Colonic mucosa (tissue), 4 donors: Measurements from ENCODE around the gene ZNF442. TPM values are rescaled to one million over a fixed set of nuclear protein-coding genes. Genes with fewer than 3 reads are reported as not detected.
"Not testable (repeated sequence)": the region's sequence is repeated elsewhere in the genome, so short reads cannot be mapped to it uniquely, and the experiment has no call there.

ENCODE experiments used
- DNase-seq: peaks from one replicate; pipeline ENCODE4 v3.0.0-alpha.2; 2020
- H3K27ac ChIP-seq: fragments of 200-600 bp; one replicate; pipeline ENCODE4 v1.8.0; 2021
- H3K27me3 ChIP-seq: fragments of 200-600 bp; one replicate; pipeline ENCODE4 v1.8.0; 2021
- H3K36me3 ChIP-seq: fragments of 200-600 bp; one replicate; pipeline ENCODE4 v1.8.0; 2021
- H3K4me1 ChIP-seq: fragments of 200-600 bp; one replicate; pipeline ENCODE4 v1.8.0; 2021; ENCODE audit warnings: mild to moderate bottlenecking
- H3K4me3 ChIP-seq: fragments of 200-600 bp; one replicate; pipeline ENCODE4 v1.8.0; 2021
- H3K9ac ChIP-seq, 2 donors: one replicate each; pipeline ENCODE4 v1.7.0; 2013; ENCODE audit warnings: control low read depth in 2 of 2, low read depth in 2 of 2, low read length in 2 of 2
- H3K9me3 ChIP-seq: fragments of 200-600 bp; one replicate; pipeline ENCODE4 v1.8.0; 2021
- intact Hi-C: fragments of 100-400 bp; cut with DNase I; formaldehyde crosslinking; loops from one replicate; pipeline ENCODE4 v1.14.1; 2022
- total RNA-seq, 2 donors: library from RNA; stranded (reverse); fragmentation: NEBNext Ultra II Directional in 1 of 2; extraction: Animal tissue kit (Norgen Biotek cat#: 25700) in 1 of 2; gene quantifications; one replicate each; pipeline ENCODE4 v1.2.1, GENCODE V29; 2021
- TF ChIP-seq, protein P1 (sequence below): fragments of 200-600 bp; IDR thresholded peaks from one replicate; pipeline ENCODE4 v1.8.0; 2022; ENCODE audit warnings: antibody characterized with exemption, mild to moderate bottlenecking
- donor health status: healthy.
- donor health status: DM: no; HTN: no; CAD: no.
- donor health status: DM: no; HTN: no; CAD: no.

The ZNF442 gene
- total RNA-seq, 2 donors from 2014 or later = 1.6 to 3.2 TPM

DNA sequence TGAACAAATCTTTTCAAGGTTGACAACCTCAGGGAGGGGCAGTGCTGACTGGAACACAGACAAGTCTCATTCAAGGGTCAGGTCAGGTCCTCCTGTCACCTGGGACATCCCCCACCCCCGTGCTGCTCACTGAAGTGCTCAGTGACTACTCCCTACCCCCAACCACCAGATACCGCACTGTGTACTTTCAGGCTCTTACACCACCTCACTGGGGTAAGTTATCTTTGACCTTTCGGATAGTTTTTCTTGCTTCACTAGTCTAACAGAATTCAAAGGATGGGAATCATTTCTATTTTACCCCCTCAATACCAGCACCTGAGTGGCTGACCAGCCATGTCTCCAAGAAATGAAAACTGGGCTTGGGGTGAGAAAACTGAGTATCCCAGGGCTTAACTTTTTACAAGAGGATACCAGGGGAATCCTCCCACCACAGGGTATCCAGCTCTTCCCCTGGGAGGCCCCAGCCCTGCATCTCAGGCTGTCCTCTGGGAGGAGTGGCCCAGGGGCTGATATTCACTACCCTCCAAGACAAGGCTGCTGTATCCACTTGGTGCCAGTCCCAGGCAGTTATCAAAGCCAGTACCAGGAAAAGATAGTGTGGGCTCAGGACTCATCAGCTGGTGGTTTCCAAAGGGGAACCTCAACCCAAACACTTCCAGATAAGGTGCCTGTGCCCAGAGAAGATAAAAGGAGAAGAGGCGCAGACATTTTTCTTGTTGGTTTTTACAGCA lies 34.1 kb downstream of the ZNF442 start:
- Histone ChIP-seq H3K36me3 (no peaks in the 10 kb centered on the region), H3K4me1 (peaks cover 4% of the 10 kb centered on the region), H3K9ac (no peak overlapping the region), H3K4me3 (no peak overlapping the region), H3K27me3 (no peaks in the 10 kb centered on the region), H3K27ac (no peak overlapping the region), H3K9me3 (no peaks in the 10 kb centered on the region)
- TF ChIP-seq, protein P1, sequence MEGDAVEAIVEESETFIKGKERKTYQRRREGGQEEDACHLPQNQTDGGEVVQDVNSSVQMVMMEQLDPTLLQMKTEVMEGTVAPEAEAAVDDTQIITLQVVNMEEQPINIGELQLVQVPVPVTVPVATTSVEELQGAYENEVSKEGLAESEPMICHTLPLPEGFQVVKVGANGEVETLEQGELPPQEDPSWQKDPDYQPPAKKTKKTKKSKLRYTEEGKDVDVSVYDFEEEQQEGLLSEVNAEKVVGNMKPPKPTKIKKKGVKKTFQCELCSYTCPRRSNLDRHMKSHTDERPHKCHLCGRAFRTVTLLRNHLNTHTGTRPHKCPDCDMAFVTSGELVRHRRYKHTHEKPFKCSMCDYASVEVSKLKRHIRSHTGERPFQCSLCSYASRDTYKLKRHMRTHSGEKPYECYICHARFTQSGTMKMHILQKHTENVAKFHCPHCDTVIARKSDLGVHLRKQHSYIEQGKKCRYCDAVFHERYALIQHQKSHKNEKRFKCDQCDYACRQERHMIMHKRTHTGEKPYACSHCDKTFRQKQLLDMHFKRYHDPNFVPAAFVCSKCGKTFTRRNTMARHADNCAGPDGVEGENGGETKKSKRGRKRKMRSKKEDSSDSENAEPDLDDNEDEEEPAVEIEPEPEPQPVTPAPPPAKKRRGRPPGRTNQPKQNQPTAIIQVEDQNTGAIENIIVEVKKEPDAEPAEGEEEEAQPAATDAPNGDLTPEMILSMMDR = no peak
- no peak for DNase-seq
- intact Hi-C loops = no loop called here

DNA sequence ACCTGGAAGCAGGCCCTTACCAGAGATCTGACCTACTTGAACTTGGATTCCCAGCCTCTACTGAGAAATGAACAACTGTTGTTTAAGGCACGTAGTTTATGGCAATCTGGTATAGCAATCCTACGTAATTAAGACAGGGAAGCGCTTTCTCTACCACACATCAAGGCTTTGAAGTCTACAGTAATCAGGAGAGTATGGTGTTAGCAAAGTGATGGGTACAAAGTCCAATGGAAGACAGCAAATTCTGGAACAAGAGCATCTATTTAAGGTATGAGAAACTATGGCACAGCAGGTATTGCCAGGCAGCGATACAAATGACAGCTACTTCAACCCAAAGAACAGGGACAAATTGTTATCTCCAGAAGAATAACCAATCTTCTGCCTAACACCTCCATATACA lies 35.1 kb downstream of the ZNF442 start:
- no peak overlapping the region for H3K27ac ChIP-seq

DNA sequence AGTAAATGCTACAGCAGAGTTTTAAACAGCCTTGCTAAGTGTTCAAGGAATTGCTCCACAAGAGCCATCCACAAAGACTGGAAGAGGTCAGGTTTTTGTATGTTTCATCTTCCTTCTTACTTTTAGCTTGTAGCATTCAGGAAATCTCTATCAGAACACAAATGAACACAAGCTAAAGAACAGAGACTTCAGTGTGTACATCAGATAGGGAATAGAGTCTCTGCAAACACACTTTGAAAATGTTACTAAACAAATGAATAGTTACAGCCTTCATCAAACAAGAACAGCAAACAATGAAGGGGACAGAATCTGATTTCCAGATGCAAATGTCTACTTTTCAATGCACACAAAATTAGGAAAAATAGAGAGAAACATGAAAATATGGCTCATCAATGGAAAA lies 39.8 kb downstream of the ZNF442 start:
- H3K9ac ChIP-seq = no peak overlapping the region
- DNase-seq = no peak
- no peaks in the 10 kb centered on the region for H3K9me3 ChIP-seq
- H3K36me3 ChIP-seq = no peaks in the 10 kb centered on the region
- H3K4me1 ChIP-seq = no peaks in the 10 kb centered on the region
- H3K27ac ChIP-seq = no peak overlapping the region
- no peak overlapping the region for H3K4me3 ChIP-seq
- TF ChIP-seq, protein P1 = no peak
- intact Hi-C loops = no loop called here
- no peaks in the 10 kb centered on the region for H3K27me3 ChIP-seq

More for the DNA sequence above, 35.1 kb downstream of the ZNF442 start:
- intact Hi-C loops = no loop called here
- no peak overlapping the region for H3K4me3 ChIP-seq
- H3K9ac ChIP-seq = no peak overlapping the region
- TF ChIP-seq, protein P1 = no peak
- DNase-seq = no peak
- no peaks in the 10 kb centered on the region for H3K27me3 ChIP-seq
- H3K9me3 ChIP-seq = no peaks in the 10 kb centered on the region
- H3K36me3 ChIP-seq = no peaks in the 10 kb centered on the region
- peaks cover 4% of the 10 kb centered on the region for H3K4me1 ChIP-seq

DNA sequence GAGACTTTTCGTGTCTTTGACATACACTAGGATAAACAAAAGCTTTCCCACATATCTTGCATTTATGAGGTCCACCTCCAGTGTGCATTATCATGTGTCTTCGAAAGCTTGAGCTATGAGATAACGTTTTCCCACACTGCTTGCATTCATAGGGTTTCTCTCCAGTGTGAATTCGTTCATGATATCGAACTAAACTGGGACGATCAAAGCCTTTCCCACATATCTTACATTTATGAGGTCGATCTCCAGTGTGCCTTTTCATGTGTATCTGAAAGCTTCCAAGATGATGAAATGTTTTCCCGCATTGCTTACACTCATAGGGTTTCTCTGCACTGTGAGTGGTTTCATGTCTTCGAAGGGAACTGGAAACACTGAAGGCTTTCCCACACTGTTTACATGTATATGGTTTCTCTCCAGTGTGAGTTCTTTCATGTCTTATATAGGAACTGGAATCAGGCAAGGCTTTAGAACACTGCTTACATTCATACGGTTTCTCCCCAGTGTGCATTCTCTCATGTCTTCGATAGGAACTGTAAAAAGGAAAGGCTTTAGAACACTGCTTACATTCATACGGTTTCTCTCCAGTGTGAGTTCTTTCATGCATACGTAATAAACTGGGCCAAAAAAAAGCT lies 46.6 kb downstream of the ZNF442 start:
- no peak for DNase-seq
- Histone ChIP-seq H3K36me3 (no peaks in the 10 kb centered on the region), H3K4me3 (no peak overlapping the region), H3K27me3 (no peaks in the 10 kb centered on the region), H3K9me3 (no peaks in the 10 kb centered on the region), H3K4me1 (no peaks in the 10 kb centered on the region), H3K9ac (no peak overlapping the region), H3K27ac (no peak overlapping the region)
- TF ChIP-seq, protein P1 = no peak
- intact Hi-C loops = no loop called here

DNA sequence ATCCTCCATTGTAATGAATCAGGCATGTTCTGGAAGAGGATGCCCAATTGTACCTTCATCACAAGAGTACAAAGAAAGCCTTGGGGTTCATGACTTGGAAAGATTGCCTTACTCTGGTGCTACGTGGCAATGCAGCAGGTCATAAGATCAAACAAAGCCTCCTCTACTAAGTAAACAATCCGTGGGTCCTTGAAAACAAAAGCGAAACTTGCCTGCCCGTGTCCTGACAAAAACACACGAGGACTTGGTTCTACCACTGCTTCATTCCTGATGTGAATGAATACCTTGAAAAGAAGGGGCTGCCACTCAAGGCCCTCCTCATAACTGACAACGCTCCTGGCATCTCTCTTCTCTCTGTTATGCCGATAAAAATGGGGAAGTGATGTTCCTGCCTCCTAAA lies 50.9 kb downstream of the ZNF442 start:
- Histone ChIP-seq H3K4me1 (no peaks in the 10 kb centered on the region), H3K9ac (no peak overlapping the region), H3K27me3 (no peaks in the 10 kb centered on the region), H3K9me3 (no peaks in the 10 kb centered on the region), H3K4me3 (no peak overlapping the region), H3K36me3 (no peaks in the 10 kb centered on the region), H3K27ac (no peak overlapping the region)
- peak; percentile 27 for DNase-seq
- TF ChIP-seq, protein P1 = no peak
- intact Hi-C loops = no loop called here

DNA sequence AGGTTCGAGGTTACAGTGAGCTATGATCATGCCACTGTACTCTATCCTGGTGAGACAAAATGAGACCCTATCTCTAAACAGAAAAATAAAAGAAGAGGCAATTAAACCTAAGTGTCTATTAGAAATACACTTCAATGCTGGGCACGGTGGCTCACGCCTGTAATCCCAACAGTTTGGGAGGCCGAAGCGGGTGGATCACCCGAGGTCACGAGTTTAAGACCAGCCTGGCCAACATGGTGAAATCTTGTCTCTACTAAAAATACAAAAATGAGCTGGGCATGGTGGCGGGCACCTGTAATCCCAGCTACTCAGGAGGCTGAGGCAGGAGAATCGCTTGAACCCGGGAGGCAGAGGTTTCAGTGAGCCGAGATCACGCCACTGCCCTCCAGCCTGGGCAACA lies 56.6 kb downstream of the ZNF442 start:
- intact Hi-C loops, H3K36me3 ChIP-seq: not testable (repeated sequence)

More for the DNA sequence above, 56.6 kb downstream of the ZNF442 start:
- DNase-seq, H3K4me1 ChIP-seq, H3K9ac ChIP-seq, H3K27ac ChIP-seq, H3K9me3 ChIP-seq, H3K4me3 ChIP-seq, H3K27me3 ChIP-seq: not testable (repeated sequence)
